ENCODE measurements around the gene TLR10. TPM values are rescaled to one million over a fixed set of nuclear protein-coding genes. Genes with fewer than 3 reads are reported as not detected.
"Not testable (repeated sequence)": the region's sequence is repeated elsewhere in the genome, so short reads cannot be mapped to it uniquely, and the experiment has no call there.

TLR10 gene
- polyA plus RNA-seq, 2 of the 4 experiments (the other 2 are of a cell fraction): 0.14 TPM; not detected in 1

GRCh38 chr4:38768968-38769394, 13.8 kb downstream of the TLR10 start (continued):
- TF ChIP-seq, protein P1, sequence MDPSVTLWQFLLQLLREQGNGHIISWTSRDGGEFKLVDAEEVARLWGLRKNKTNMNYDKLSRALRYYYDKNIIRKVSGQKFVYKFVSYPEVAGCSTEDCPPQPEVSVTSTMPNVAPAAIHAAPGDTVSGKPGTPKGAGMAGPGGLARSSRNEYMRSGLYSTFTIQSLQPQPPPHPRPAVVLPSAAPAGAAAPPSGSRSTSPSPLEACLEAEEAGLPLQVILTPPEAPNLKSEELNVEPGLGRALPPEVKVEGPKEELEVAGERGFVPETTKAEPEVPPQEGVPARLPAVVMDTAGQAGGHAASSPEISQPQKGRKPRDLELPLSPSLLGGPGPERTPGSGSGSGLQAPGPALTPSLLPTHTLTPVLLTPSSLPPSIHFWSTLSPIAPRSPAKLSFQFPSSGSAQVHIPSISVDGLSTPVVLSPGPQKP (IDR thresholded peaks at IDR 0.05; ENCODE audit: low read depth, low read length): no peak

DNA sequence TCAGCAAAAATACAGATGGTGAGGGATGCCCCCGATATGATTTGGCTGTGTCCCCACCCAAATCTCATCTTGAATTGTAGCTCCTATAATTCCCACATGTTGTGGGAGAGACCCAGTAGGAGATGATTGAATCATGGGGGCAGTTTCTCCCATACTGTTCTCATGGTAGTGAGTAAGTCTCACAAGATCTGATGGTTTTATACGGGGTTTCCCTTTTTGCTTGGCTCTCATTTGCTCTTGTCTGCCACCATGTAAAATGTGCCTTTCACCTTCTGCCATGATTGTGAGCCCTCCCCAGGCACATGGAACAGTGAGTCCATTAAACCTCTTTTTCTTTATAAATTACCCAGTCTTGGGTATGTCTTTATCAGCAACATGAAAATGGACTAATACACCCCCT, 15.8 kb downstream of the TLR10 start:
- H3K9me3 ChIP-seq; H3K4me1 ChIP-seq; H3K4me3 ChIP-seq; DNase-seq (ENCODE audit: low read depth in 1 of 2, low spot score in 1 of 2); ATAC-seq; H3K4me2 ChIP-seq; POLR2A ChIA-PET; FAIRE-seq; H3K27ac ChIP-seq: not testable (repeated sequence)
- CTCF ChIA-PET: interaction anchor here (2.3 kb wide), 1 partner anchor 15 kb away, joined by 15 read pairs; the partner anchor contains the start of gene TLR10
- 76% methylated on average over 2 of the region's 2 CpGs for WGBS (ENCODE audit: missing lambda C conversion rate)

DNA sequence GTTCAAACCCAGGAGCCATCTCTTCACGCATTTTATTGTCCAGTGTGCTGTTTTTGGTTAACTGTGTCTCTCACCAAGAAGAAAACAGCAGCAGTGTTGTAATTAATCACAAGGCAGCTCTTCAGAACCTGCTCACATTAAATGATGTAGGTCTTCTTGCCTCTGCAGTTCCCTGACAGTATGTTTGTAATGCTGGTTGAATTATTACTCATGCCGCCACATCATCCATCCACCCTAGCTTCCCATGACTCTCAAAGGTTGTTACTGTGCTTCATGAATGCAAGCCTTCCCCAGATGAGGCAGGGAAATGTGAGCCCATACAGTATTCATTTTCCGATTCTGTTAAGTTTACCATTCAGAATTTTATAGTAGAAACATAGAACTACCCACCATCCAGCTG, 17.4 kb downstream of the TLR10 start:
- DNase-seq (ENCODE audit: low read depth in 1 of 2, low spot score in 1 of 2) (no peak), FAIRE-seq (no peak), ATAC-seq (no peak)
- Histone ChIP-seq H3K9me3 (no peaks in the 10 kb centered on the region), H3K4me1 (no peaks in the 10 kb centered on the region), H3K4me3 (no peak overlapping the region), H3K4me2 (no peak overlapping the region), H3K27ac (no peak overlapping the region)
- CTCF ChIA-PET: interaction anchor here (0.6 to 2.3 kb wide), 6 partner anchors 16 to 138 kb away, joined by 4 to 15 read pairs (median 4); partner anchors contain the start of genes TLR1 and TLR10
- WGBS (ENCODE audit: missing lambda C conversion rate): 85% methylated on average over 3 of the region's 3 CpGs
- TF ChIP-seq TFCP2L1 (CRISPR knock-in tag; IDR thresholded peaks at IDR 0.05): no peak
- TF ChIP-seq JUNB (IDR thresholded peaks at IDR 0.05): no peak
- TF ChIP-seq RNF2 (IDR thresholded peaks at IDR 0.05; ENCODE audit: borderline replicate concordance, low read depth): no peak
- TF ChIP-seq FOXS1 (CRISPR knock-in tag; IDR thresholded peaks at IDR 0.05): no peak
- TF ChIP-seq PHF8 (IDR thresholded peaks at IDR 0.05; ENCODE audit: borderline replicate concordance, low read depth): no peak
- POLR2A ChIA-PET: no interaction called here

DNA sequence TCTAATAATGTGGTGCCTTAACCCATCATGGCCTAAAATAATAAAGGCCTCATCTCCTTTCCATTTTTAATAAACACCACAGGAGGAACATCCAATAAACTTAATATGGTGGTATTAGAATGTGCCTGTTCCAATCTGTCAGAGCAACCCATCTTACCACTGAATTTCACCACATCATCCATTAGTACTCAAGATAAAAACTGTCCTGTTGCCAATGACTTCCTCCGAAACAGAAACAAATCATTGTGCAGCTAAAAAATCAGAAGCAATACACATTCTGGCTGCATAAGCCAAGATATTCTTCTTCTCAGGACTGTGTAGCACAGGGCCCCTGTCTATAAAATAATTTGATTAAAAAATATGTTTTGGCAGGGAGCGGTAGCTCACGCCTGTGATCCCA, 18.5 kb downstream of the TLR10 start:
- ATAC-seq (no peak), FAIRE-seq (no peak), DNase-seq (ENCODE audit: low read depth in 1 of 2, low spot score in 1 of 2) (no peak)
- Histone ChIP-seq H3K4me1 (no peaks in the 10 kb centered on the region), H3K27ac (no peak overlapping the region), H3K4me2 (no peak overlapping the region), H3K4me3 (no peak overlapping the region), H3K9me3 (no peaks in the 10 kb centered on the region)
- TF ChIP-seq FOSB (CRISPR knock-in tag; IDR thresholded peaks at IDR 0.05) (no peak), PHF8 (IDR thresholded peaks at IDR 0.05; ENCODE audit: borderline replicate concordance, low read depth) (no peak), EHF (CRISPR knock-in tag; IDR thresholded peaks at IDR 0.05) (no peak), KDM1A (IDR thresholded peaks at IDR 0.05; ENCODE audit: low read depth) (no peak), EP300 (IDR thresholded peaks at IDR 0.05) (no peak), BCL3 (IDR thresholded peaks at IDR 0.05) (no peak), ESRRA (IDR thresholded peaks at IDR 0.05; ENCODE audit: borderline replicate concordance, low read length) (no peak), NR3C1 (IDR thresholded peaks at IDR 0.05) (no peak), JUN (IDR thresholded peaks at IDR 0.05) (no peak), HOXA7 (CRISPR knock-in tag; IDR thresholded peaks at IDR 0.05) (no peak), CBX8 (IDR thresholded peaks at IDR 0.05) (no peak), RCOR1 (IDR thresholded peaks at IDR 0.05; ENCODE audit: low read depth, low read length) (no peak), SMC3 (IDR thresholded peaks at IDR 0.05) (no peak), CTCF (IDR thresholded peaks at IDR 0.05) (no peak), ZNF302 (CRISPR knock-in tag; IDR thresholded peaks at IDR 0.05) (no peak), MYC (IDR thresholded peaks at IDR 0.05; ENCODE audit: borderline replicate concordance, low read length) (no peak), CHD4 (IDR thresholded peaks at IDR 0.05; ENCODE audit: borderline replicate concordance) (no peak)
- ChIA-PET CTCF (interaction anchor here (0.6 to 3.5 kb wide), 5 partner anchors 17 to 317 kb away, joined by 3 to 15 read pairs (median 4); partner anchors contain the start of genes TLR1 and TLR10), POLR2A (no interaction called here)
- WGBS (ENCODE audit: missing lambda C conversion rate): 98% methylated on average over 3 of the region's 3 CpGs

Data from A549 (cell line).